ENCODE measurements around the gene SLC35F3. TPM values are rescaled to one million over a fixed set of nuclear protein-coding genes. Genes with fewer than 3 reads are reported as not detected.

The SLC35F3 gene
- polyA plus RNA-seq, 4 donors, result 0.07 to 0.46 TPM; not detected in 2

DNA sequence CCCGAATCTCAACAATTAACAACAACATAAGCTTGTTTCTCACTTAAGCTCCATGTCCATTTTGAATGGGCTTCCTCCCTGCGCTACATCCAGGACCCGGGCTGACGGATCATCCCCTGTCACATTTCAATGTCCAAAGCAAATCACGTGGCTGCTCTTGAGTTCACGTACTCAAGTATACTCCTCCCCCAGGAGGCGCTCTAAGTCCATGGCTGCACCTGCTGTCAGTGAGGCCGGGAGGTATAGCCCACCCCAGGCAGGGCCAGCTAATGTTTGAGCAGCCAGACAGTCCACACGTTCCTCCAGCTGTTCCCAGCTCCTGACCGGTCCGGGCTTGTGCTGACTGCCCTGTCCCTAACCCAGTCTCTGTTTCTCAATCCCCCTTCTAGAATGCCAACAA lies 220.8 kb downstream of the SLC35F3 start:
- Histone ChIP-seq H3K4me3 (ENCODE audit: low read depth in 1 of 3, low read length in 3 of 3) (no peak overlapping the region), H3K4me1 (ENCODE audit: control insufficient read depth in 3 of 3, insufficient read depth in 2 of 3, low read depth in 1 of 3, low read length in 2 of 3) (no peaks in the 10 kb centered on the region), H3K36me3 (ENCODE audit: control insufficient read depth in 3 of 3, insufficient read depth in 2 of 3, low read depth in 1 of 3, low read length in 3 of 3) (no peaks in the 10 kb centered on the region), H3K27ac (ENCODE audit: low read depth in 1 of 3, low read length in 2 of 3) (no peak overlapping the region), H3K9me3 (ENCODE audit: control insufficient read depth in 2 of 2, insufficient read depth in 1 of 2, low read depth in 1 of 2, low read length in 1 of 2) (peaks cover 0 to 2% of the 10 kb centered on the region in 2 donors), H3K27me3 (ENCODE audit: control insufficient read depth in 3 of 3, insufficient read depth in 3 of 3, low read length in 3 of 3) (peaks cover 0 to 18% (median 6%) of the 10 kb centered on the region in 3 donors)
- FAIRE-seq (no peak), DNase-seq (peak in 1 of 2 donors; percentile 40)
- WGBS, 3 donors, result 9 to 17% (median 11%) methylated on average over 11 of the region's 11 CpGs

DNA sequence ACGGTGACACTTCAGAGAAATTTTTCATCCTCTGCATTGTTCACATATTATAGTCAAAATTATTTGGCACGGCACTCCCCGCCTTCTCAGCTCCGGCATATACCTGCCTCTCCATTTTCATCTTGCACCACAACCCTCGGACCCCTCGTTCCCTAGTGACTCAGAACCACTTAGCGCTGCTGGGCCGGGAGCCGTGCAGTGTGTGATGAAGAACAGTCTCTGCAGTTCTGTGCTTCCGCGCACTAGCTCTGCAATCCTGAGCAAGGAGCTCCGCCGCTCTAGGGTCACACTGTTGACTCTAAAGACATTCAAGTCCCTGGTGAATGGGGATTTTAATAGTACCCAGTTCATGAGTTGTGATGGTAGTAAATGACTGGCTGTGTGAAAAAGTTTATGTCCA lies 221.2 kb downstream of the SLC35F3 start:
- Histone ChIP-seq H3K36me3 (ENCODE audit: control insufficient read depth in 3 of 3, insufficient read depth in 2 of 3, low read depth in 1 of 3, low read length in 3 of 3) (no peaks in the 10 kb centered on the region), H3K27me3 (ENCODE audit: control insufficient read depth in 3 of 3, insufficient read depth in 3 of 3, low read length in 3 of 3) (peaks cover 0 to 18% (median 4%) of the 10 kb centered on the region in 3 donors), H3K4me3 (ENCODE audit: low read depth in 1 of 3, low read length in 3 of 3) (no peak overlapping the region), H3K27ac (ENCODE audit: low read depth in 1 of 3, low read length in 2 of 3) (no peak overlapping the region), H3K4me1 (ENCODE audit: control insufficient read depth in 3 of 3, insufficient read depth in 2 of 3, low read depth in 1 of 3, low read length in 2 of 3) (no peaks in the 10 kb centered on the region), H3K9me3 (ENCODE audit: control insufficient read depth in 2 of 2, insufficient read depth in 1 of 2, low read depth in 1 of 2, low read length in 1 of 2) (peaks cover 0 to 2% of the 10 kb centered on the region in 2 donors)
- FAIRE-seq (no peak), DNase-seq (no peak)
- 80 to 83% (median 81%) methylated on average over 13 of the region's 13 CpGs for WGBS, 3 donors

DNA sequence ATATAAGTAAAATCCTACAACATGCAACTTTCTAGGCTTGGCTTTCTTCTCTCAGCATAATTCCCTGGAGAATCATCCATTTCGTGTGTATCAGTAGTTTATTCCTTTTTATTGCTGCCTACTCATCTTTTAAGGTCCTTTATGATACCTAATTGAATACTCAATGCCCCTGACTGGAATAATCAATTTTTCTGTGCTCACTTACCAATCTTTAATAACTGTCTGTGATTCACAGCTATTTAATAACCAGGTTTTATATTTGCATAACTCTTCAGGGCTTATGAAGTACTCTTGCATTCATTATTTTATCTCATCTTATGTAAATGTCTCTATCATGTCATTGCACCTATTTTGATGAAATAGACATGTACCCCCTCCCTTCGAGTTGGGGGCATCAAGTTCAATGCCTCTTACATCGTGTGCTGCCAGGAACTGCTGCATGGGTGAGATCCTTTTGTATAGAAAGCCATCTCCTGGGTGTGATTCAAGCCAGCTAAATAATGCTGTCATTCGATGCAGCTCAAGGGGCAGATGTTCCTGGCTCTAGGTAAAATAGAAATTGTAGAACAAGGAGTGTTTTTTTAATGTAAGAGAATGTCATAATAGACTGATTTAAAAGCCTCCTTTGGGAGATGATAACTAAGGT lies 222.7 kb downstream of the SLC35F3 start:
- 24 to 56% (median 28%) methylated on average over 4 of the region's 4 CpGs for WGBS, 3 donors
- Histone ChIP-seq H3K27me3 (ENCODE audit: control insufficient read depth in 3 of 3, insufficient read depth in 3 of 3, low read length in 3 of 3) (peaks cover 0 to 18% (median 6%) of the 10 kb centered on the region in 3 donors), H3K9me3 (ENCODE audit: control insufficient read depth in 2 of 2, insufficient read depth in 1 of 2, low read depth in 1 of 2, low read length in 1 of 2) (peaks cover 0 to 2% of the 10 kb centered on the region in 2 donors), H3K27ac (ENCODE audit: low read depth in 1 of 3, low read length in 2 of 3) (no peak overlapping the region), H3K4me3 (ENCODE audit: low read depth in 1 of 3, low read length in 3 of 3) (no peak overlapping the region), H3K4me1 (ENCODE audit: control insufficient read depth in 3 of 3, insufficient read depth in 2 of 3, low read depth in 1 of 3, low read length in 2 of 3) (no peaks in the 10 kb centered on the region), H3K36me3 (ENCODE audit: control insufficient read depth in 3 of 3, insufficient read depth in 2 of 3, low read depth in 1 of 3, low read length in 3 of 3) (no peaks in the 10 kb centered on the region)
- FAIRE-seq (no peak), DNase-seq (no peak)

DNA sequence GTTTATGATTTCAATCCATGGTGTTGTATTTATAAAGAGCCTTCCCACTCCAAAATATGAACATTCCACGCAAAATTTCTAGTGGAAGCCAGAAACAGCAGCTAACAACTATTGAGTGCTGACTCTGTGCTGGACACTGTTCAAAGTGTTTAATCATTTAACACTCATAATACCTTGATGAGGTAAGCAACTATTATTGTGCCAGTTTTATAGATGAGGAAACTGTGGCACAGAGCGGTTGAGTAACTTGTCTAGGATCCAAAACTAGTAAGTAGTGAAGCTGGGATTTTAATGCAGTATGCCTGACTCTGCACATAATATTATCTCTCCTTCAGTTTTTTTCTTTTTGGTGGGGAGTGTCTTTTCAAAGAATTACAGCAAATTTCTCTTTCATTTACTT lies 228.3 kb downstream of the SLC35F3 start:
- Histone ChIP-seq H3K27me3 (ENCODE audit: control insufficient read depth in 3 of 3, insufficient read depth in 3 of 3, low read length in 3 of 3) (peaks cover 0 to 6% (median 5%) of the 10 kb centered on the region in 3 donors), H3K9me3 (ENCODE audit: control insufficient read depth in 2 of 2, insufficient read depth in 1 of 2, low read depth in 1 of 2, low read length in 1 of 2) (no peaks in the 10 kb centered on the region), H3K4me1 (ENCODE audit: control insufficient read depth in 3 of 3, insufficient read depth in 2 of 3, low read depth in 1 of 3, low read length in 2 of 3) (no peaks in the 10 kb centered on the region), H3K27ac (ENCODE audit: low read depth in 1 of 3, low read length in 2 of 3) (no peak overlapping the region), H3K4me3 (ENCODE audit: low read depth in 1 of 3, low read length in 3 of 3) (no peak overlapping the region), H3K36me3 (ENCODE audit: control insufficient read depth in 3 of 3, insufficient read depth in 2 of 3, low read depth in 1 of 3, low read length in 3 of 3) (no peaks in the 10 kb centered on the region)
- DNase-seq (no peak), FAIRE-seq (no peak)
- WGBS, 3 donors, result 82 to 94% (median 88%) methylated on average over 2 of the region's 2 CpGs

- FAIRE-seq, result no peak
- H3K4me3 ChIP-seq (ENCODE audit: low read depth in 1 of 3, low read length in 3 of 3), result no peak overlapping the region
- WGBS, 3 donors, result 80 to 87% (median 80%) methylated on average over 5 of the region's 5 CpGs
Measured at GRCh38 chr1:234134878-234135277, 230.4 kb downstream of the SLC35F3 start.

DNA sequence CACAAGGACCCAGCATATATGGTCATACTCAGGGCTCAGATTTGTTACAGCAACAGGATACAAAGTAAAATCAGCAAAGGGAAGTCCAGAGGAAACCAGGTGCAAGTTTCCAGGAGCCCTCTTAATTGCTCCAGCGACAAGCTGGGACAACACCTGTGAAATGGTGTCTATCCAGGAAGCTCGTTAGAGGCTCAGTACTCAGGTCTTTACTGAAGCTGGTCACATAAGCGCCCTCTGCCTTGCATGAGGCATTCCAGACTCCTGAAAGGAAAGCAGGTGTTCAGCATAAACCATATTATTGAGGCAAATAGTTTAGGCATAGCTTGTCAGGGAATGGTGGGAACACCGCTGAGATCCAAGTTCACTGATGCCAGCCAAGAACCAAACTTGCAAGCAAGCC lies 231.0 kb downstream of the SLC35F3 start:
- Histone ChIP-seq H3K27ac (ENCODE audit: low read depth in 1 of 3, low read length in 2 of 3) (no peak overlapping the region), H3K4me1 (ENCODE audit: control insufficient read depth in 3 of 3, insufficient read depth in 2 of 3, low read depth in 1 of 3, low read length in 2 of 3) (no peaks in the 10 kb centered on the region), H3K4me3 (ENCODE audit: low read depth in 1 of 3, low read length in 3 of 3) (no peak overlapping the region), H3K27me3 (ENCODE audit: control insufficient read depth in 3 of 3, insufficient read depth in 3 of 3, low read length in 3 of 3) (peaks cover 0 to 2% (median 0%) of the 10 kb centered on the region in 3 donors), H3K9me3 (ENCODE audit: control insufficient read depth in 2 of 2, insufficient read depth in 1 of 2, low read depth in 1 of 2, low read length in 1 of 2) (no peaks in the 10 kb centered on the region), H3K36me3 (ENCODE audit: control insufficient read depth in 3 of 3, insufficient read depth in 2 of 3, low read depth in 1 of 3, low read length in 3 of 3) (no peaks in the 10 kb centered on the region)
- DNase-seq, result no peak
- WGBS, 3 donors, result 28 to 62% (median 40%) methylated on average over 4 of the region's 4 CpGs
- no peak for FAIRE-seq

More at GRCh38 chr1:234134878-234135277, 230.4 kb downstream of the SLC35F3 start:
- Histone ChIP-seq H3K27me3 (ENCODE audit: control insufficient read depth in 3 of 3, insufficient read depth in 3 of 3, low read length in 3 of 3) (peaks cover 0 to 2% (median 0%) of the 10 kb centered on the region in 3 donors), H3K36me3 (ENCODE audit: control insufficient read depth in 3 of 3, insufficient read depth in 2 of 3, low read depth in 1 of 3, low read length in 3 of 3) (no peaks in the 10 kb centered on the region), H3K9me3 (ENCODE audit: control insufficient read depth in 2 of 2, insufficient read depth in 1 of 2, low read depth in 1 of 2, low read length in 1 of 2) (no peaks in the 10 kb centered on the region), H3K27ac (ENCODE audit: low read depth in 1 of 3, low read length in 2 of 3) (no peak overlapping the region), H3K4me1 (ENCODE audit: control insufficient read depth in 3 of 3, insufficient read depth in 2 of 3, low read depth in 1 of 3, low read length in 2 of 3) (no peaks in the 10 kb centered on the region)
- no peak for DNase-seq

DNA sequence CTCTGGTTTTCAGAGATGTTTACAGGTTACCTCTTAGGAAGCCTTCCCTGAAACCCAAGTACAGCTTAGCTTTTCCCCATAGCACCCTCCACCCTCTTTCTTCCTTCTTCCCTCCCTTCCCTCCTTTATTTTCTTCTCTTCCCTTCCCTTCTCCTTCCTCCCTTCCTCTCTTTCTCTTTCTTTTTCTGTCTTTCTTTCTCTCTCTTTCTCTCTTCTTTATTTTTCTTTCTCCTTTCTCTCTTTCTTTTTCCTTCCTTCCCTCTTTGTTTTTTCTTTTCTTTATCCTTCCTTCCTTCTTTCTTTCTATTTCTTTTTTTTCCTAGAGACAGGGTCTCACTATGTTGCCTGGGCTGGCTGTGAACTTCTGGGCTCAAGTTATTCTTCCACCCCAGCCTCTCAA lies 231.6 kb downstream of the SLC35F3 start:
- H3K27me3 ChIP-seq (ENCODE audit: control insufficient read depth in 3 of 3, insufficient read depth in 3 of 3, low read length in 3 of 3), result peaks cover 0 to 2% (median 0%) of the 10 kb centered on the region in 3 donors
- DNase-seq (no peak), FAIRE-seq (no peak)
- H3K36me3 ChIP-seq (ENCODE audit: control insufficient read depth in 3 of 3, insufficient read depth in 2 of 3, low read depth in 1 of 3, low read length in 3 of 3), result no peaks in the 10 kb centered on the region
- H3K27ac ChIP-seq (ENCODE audit: low read depth in 1 of 3, low read length in 2 of 3), result no peak overlapping the region
- no peaks in the 10 kb centered on the region for H3K4me1 ChIP-seq (ENCODE audit: control insufficient read depth in 3 of 3, insufficient read depth in 2 of 3, low read depth in 1 of 3, low read length in 2 of 3)
- H3K4me3 ChIP-seq (ENCODE audit: low read depth in 1 of 3, low read length in 3 of 3), result no peak overlapping the region
- H3K9me3 ChIP-seq (ENCODE audit: control insufficient read depth in 2 of 2, insufficient read depth in 1 of 2, low read depth in 1 of 2, low read length in 1 of 2), result no peaks in the 10 kb centered on the region

- no peak for DNase-seq
- Histone ChIP-seq H3K4me3 (ENCODE audit: low read depth in 1 of 3, low read length in 3 of 3) (no peak overlapping the region), H3K36me3 (ENCODE audit: control insufficient read depth in 3 of 3, insufficient read depth in 2 of 3, low read depth in 1 of 3, low read length in 3 of 3) (no peaks in the 10 kb centered on the region), H3K27me3 (ENCODE audit: control insufficient read depth in 3 of 3, insufficient read depth in 3 of 3, low read length in 3 of 3) (peaks cover 0 to 4% (median 0%) of the 10 kb centered on the region in 3 donors), H3K27ac (ENCODE audit: low read depth in 1 of 3, low read length in 2 of 3) (no peak overlapping the region), H3K4me1 (ENCODE audit: control insufficient read depth in 3 of 3, insufficient read depth in 2 of 3, low read depth in 1 of 3, low read length in 2 of 3) (no peaks in the 10 kb centered on the region), H3K9me3 (ENCODE audit: control insufficient read depth in 2 of 2, insufficient read depth in 1 of 2, low read depth in 1 of 2, low read length in 1 of 2) (no peaks in the 10 kb centered on the region)
- WGBS, 3 donors, result 88 to 91% (median 90%) methylated on average over 6 of the region's 6 CpGs
- no peak for FAIRE-seq
Measured at GRCh38 chr1:234139966-234140365, 235.5 kb downstream of the SLC35F3 start.

DNA sequence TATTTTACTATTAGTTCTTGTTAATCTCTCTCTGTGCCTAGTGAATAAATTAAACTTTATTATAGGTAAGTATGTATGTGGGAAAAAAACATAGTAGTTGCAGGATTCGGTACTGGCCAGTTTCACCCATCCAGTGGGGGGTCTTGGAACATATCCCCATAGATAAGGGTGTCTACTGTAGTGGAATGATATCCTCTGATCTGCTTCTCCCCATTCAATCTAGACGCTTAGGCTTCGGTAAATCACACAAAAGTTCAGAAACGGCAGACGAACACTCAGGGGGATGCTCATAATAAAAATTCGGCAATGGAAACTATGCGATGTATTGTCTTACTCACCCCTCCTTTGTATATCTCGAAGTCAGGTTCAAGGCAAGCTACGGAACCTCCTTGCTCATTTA lies 235.9 kb downstream of the SLC35F3 start:
- 91 to 93% (median 93%) methylated on average over 9 of the region's 9 CpGs for WGBS, 3 donors
- H3K4me3 ChIP-seq (ENCODE audit: low read depth in 1 of 3, low read length in 3 of 3), result no peak overlapping the region
- no peak for FAIRE-seq
- no peaks in the 10 kb centered on the region for H3K4me1 ChIP-seq (ENCODE audit: control insufficient read depth in 3 of 3, insufficient read depth in 2 of 3, low read depth in 1 of 3, low read length in 2 of 3)
- H3K27ac ChIP-seq (ENCODE audit: low read depth in 1 of 3, low read length in 2 of 3), result no peak overlapping the region
- no peaks in the 10 kb centered on the region for H3K9me3 ChIP-seq (ENCODE audit: control insufficient read depth in 2 of 2, insufficient read depth in 1 of 2, low read depth in 1 of 2, low read length in 1 of 2)
- no peak for DNase-seq
- no peaks in the 10 kb centered on the region for H3K36me3 ChIP-seq (ENCODE audit: control insufficient read depth in 3 of 3, insufficient read depth in 2 of 3, low read depth in 1 of 3, low read length in 3 of 3)
- H3K27me3 ChIP-seq (ENCODE audit: control insufficient read depth in 3 of 3, insufficient read depth in 3 of 3, low read length in 3 of 3), result peaks cover 0 to 4% (median 0%) of the 10 kb centered on the region in 3 donors
